GM21447 (cell line): ENCODE results near the gene KDM5A.
"Not testable (repeated sequence)": the region's sequence is repeated elsewhere in the genome, so short reads cannot be mapped to it uniquely, and the experiment has no call there.

Source experiments
- ATAC-seq: cut with Tn5 transposase; IDR thresholded peaks from one replicate; pipeline ENCODE4 v1.9.1; 2021; ENCODE audit not compliant: unreplicated experiment

Gene KDM5A

GRCh38 chr12:389142-390096, at the start of gene KDM5A:
KDM5A (minus strand) TSS chr12:389320; CDS start chr12:389091, 229 bp downstream.
- peak; percentile 86 for ATAC-seq

DNA sequence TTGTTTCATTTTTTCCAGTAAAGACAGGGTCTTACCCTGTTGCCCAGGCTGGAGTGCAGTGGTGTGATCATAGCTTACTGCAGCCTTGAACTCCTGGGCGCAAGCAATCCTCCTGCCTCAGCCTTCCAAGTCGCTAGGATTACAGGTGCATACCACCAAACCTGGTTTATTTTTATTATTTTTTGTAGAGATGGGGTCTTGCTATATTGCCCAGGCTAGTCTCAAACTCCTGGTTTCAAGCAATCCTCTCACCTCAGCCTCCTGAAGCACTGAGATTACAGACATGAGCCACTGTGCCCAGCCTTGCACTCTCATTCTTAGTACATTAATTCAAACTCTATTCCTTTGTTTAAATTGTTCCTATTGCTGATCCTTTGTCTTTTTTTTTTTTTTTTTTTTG, 46.6 kb upstream of the KDM5A start:
- ATAC-seq, result not testable (repeated sequence)

- ATAC-seq, result no peak
Observed at GRCh38 chr12:422526-422925, 33.4 kb upstream of the KDM5A start.

DNA sequence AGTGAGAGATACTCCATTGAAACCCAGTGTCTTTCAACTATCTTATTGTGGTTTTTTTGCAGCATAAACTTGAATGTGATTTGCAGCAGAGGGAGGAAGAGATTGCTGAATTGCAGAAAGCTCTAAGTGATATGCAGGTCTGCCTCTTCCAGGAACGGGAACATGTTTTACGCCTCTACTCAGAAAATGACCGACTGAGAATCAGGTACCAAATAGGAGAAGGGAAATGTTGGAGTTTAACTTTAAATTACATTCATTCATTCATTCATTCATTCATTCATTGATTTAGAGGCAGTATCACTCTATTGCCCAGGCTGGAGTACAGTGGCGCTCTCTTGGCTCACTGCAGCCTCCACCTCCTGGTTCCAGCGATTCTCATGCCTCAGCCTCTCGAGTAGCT, 29.3 kb upstream of the KDM5A start:
- no peak for ATAC-seq

DNA sequence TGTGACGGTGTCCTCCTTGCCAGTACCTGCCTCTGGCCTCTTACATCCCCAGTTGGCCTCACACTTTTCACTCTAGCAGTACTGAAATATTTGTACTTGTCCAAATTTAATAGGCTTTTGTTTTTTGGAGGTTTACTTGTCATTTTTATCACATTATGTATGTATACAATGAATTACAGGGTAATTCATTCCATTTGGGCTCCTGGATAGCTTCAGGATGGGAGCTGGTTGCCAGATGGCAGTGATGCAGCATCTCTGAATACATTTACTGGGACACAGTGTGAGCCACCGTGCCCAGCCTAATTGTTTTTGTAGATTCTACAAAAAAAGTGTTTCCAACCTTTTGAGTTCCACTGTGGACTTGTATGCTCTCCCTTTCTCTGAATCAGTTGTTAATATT, 25.7 kb upstream of the KDM5A start:
- ATAC-seq, result no peak

GRCh38 chr12:402029-402389, 12.9 kb upstream of the KDM5A start:
- ATAC-seq, result no peak

GRCh38 chr12:401235-402028, 12.3 kb upstream of the KDM5A start, which contains the start of gene CCDC77:
CCDC77 (plus strand) TSS chr12:401644; CDS start chr12:409384, 7,740 bp downstream.
- ATAC-seq, result peak; percentile 95

- no peak for ATAC-seq
Observed at GRCh38 chr12:400828-401227, 11.7 kb upstream of the KDM5A start.

- ATAC-seq, result peak; percentile 26
Observed at GRCh38 chr12:388541-389141, 479 bp downstream of the KDM5A start.

GRCh38 chr12:388012-388411, 1.1 kb downstream of the KDM5A start:
- ATAC-seq, result no peak

- ATAC-seq, result no peak
Observed at GRCh38 chr12:386651-387050, 2.5 kb downstream of the KDM5A start.

DNA sequence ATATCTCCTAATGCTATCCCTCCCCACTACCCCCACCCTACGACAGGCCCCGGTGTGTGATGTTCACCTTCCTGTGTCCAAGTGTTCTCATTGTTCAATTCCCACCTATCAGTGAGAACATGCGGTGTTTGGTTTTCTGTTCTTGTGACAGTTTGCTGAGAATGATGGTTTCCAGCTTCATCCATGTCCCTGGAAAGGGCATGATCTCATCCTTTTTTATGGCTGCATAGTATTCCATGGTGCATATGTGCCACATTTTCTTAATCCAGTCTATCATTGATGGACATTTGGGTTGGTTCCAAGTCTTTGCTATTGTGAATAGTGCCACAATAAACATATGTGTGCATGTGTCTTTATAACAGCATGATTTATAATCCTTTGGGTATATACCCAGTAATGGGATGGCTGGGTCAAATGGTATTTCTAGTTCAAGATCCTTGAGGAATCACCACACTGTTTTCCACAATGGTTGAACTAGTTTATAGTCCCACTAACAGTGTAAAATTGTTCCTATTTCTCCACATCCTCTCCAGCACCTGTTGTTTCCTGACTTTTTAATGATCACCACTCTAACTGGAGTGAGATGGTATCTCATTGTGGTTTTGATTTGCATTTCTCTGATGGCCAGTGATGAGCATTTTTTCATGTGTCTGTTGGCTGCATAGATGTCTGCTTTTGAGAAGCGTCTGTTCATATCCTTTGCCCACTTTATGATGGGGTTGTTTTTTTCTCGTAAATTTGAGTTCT, 18.2 kb downstream of the KDM5A start:
- not testable (repeated sequence) for ATAC-seq

- no peak for ATAC-seq
Observed at GRCh38 chr12:367972-368371, 21.1 kb downstream of the KDM5A start.

DNA sequence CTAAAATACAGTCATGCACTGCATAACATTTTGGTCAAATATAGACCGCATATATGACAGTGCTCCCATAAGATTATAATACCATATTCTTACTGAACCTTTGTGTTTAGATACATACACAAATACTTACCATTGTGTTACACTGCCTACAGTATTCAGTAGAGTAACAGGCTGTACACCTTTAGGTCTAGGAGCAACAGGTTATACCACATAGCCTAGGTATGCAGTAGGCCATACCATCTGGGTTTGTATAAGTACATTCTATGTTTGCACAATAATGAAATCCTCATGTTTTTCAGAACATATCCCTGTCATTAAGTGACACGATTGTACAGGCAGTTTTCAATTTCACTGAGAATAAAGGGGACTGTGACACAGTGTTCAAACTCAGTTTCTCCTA, 22.3 kb downstream of the KDM5A start:
- no peak for ATAC-seq

- no peak for ATAC-seq
Observed at GRCh38 chr12:359091-359490, 30.0 kb downstream of the KDM5A start.

DNA sequence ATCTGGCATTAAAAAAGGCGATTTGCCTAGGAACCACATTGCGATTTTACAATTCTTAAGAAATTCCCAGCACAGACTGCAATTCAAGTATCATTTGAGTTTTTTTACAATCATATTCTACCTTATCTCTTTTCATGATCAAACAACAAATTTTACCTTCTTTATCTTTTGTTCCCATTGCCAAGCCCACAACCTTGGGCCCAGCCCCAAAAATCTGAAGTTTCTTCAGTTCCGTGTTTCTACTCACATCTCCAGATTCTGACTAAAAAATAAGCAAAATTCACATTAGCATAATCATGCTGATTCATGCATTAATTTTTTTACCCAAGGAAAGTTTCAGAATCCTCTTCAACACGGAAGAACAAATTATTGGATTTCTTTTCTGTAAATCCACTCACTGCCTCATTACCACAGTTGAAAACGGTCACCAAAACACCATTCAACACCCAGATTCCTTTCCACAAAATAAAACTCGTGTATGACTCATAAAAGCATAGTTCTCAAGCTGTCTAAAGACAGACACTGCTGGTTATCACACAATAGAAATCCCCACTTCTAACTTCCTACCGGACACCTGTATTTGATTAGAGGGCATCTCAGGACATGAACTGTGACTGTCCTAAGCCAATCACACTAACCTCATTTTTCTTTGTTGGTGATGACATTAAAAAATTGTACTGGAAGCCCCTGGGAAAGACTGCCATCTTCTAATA, 32.7 kb downstream of the KDM5A start:
- ATAC-seq, result no peak

- not testable (repeated sequence) for ATAC-seq
Observed at GRCh38 chr12:351197-351596, 37.9 kb downstream of the KDM5A start.

DNA sequence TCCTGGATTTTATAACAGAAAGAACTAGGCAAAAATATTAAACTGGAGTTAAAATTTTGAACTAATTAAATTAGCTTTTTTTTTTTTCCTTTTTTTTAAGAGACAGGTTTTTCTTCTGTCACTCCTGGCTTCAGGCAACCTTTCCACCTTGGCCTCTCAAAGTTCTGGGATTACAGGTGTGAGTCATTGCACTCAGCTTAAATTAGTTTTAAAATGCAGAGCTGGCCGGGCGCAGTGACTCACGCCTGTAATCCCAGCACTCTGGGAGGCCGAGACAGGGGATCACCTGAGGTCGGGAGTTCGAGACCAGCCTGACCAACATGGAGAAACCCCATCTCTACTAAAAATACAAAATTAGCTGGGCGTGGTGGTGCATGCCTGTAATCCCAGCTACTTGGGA, 39.5 kb downstream of the KDM5A start:
- not testable (repeated sequence) for ATAC-seq

DNA sequence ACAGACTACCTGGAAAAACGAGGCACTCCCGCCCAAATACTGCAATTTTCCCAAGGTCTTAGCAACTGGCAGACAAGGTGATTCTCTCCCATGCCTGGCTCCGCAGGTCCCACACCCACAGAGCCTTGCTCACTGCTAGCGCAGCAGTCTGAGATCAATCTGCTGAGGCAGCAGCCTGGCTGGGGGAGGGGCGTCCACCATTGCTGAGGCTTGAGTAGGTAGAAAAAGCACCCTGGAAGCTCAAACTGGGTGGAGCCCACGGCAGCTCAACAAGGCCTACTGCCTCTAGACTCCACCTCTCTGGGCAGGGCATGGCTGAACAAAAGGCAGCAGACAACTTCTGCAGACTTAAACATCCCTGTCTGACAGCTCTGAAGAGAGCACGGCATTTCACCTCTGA, 46.1 kb downstream of the KDM5A start:
- ATAC-seq, result not testable (repeated sequence)

DNA sequence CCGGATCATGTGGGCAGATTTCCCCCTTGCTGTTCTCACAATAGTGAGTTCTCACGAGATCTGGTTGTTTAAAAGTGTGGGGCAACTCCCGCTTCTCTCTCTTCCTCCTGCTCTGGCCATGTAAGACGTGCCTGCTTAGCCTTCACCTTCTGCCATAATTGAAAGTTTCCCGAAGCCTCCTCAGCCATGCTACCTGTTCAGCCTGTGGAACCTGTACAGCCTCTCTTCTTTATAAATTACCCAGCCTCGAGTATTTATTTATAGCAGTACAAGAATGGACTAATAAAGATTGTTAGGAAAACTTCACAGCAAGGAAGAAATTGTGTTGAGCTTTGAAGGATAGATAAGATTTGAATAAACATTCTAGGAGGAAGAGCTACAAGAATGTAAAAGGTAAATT, 52.1 kb downstream of the KDM5A start:
- no peak for ATAC-seq
